ENCODE measurements around the gene AMMECR1.
"Not testable (repeated sequence)": the region's sequence is repeated elsewhere in the genome, so short reads cannot be mapped to it uniquely, and the experiment has no call there.

AMMECR1 gene

GRCh38 chrX:110159865-110160264 is 158.0 kb downstream of the AMMECR1 start:
- H3K27ac Mint-ChIP-seq, result no peak overlapping the region
- H3K36me3 Mint-ChIP-seq, result no peaks in the 10 kb centered on the region
- H3K27me3 Mint-ChIP-seq, result no peaks in the 10 kb centered on the region
- no peaks in the 10 kb centered on the region for H3K9me3 Mint-ChIP-seq
- H3K4me1 Mint-ChIP-seq, result peaks cover 7% of the 10 kb centered on the region
- no peak overlapping the region for H3K4me3 Mint-ChIP-seq

- no peaks in the 10 kb centered on the region for H3K9me3 Mint-ChIP-seq
- no peak overlapping the region for H3K4me3 Mint-ChIP-seq
- peaks cover 7% of the 10 kb centered on the region for H3K4me1 Mint-ChIP-seq
- no peaks in the 10 kb centered on the region for H3K27me3 Mint-ChIP-seq
- peak overlapping the region; percentile 1 for H3K27ac Mint-ChIP-seq
- H3K36me3 Mint-ChIP-seq, result no peaks in the 10 kb centered on the region
These were observed 158.7 kb downstream of the AMMECR1 start for GRCh38 chrX:110159235-110159634.

- H3K9me3 Mint-ChIP-seq, result no peaks in the 10 kb centered on the region
- H3K4me1 Mint-ChIP-seq, result peaks cover 7% of the 10 kb centered on the region
- no peak overlapping the region for H3K27ac Mint-ChIP-seq
- H3K36me3 Mint-ChIP-seq, result no peaks in the 10 kb centered on the region
- H3K4me3 Mint-ChIP-seq, result no peak overlapping the region
- no peaks in the 10 kb centered on the region for H3K27me3 Mint-ChIP-seq
These were observed 160.4 kb downstream of the AMMECR1 start for GRCh38 chrX:110157444-110157843.

GRCh38 chrX:110156167-110156754 is 161.6 kb downstream of the AMMECR1 start:
- Mint-ChIP-seq H3K4me3 (no peak overlapping the region), H3K9me3 (no peaks in the 10 kb centered on the region), H3K4me1 (peaks cover 7% of the 10 kb centered on the region), H3K27ac (no peak overlapping the region), H3K27me3 (no peaks in the 10 kb centered on the region), H3K36me3 (no peaks in the 10 kb centered on the region)

- no peaks in the 10 kb centered on the region for H3K36me3 Mint-ChIP-seq
These were observed 162.1 kb downstream of the AMMECR1 start for GRCh38 chrX:110155759-110156158.

GRCh38 chrX:110154328-110154727 is 163.6 kb downstream of the AMMECR1 start:
- not testable (repeated sequence) for H3K9me3 Mint-ChIP-seq, H3K36me3 Mint-ChIP-seq, H3K27me3 Mint-ChIP-seq, H3K4me1 Mint-ChIP-seq, H3K4me3 Mint-ChIP-seq, H3K27ac Mint-ChIP-seq

More at GRCh38 chrX:110155759-110156158, 162.1 kb downstream of the AMMECR1 start:
- no peaks in the 10 kb centered on the region for H3K27me3 Mint-ChIP-seq
- H3K9me3 Mint-ChIP-seq, result no peaks in the 10 kb centered on the region
- peaks cover 7% of the 10 kb centered on the region for H3K4me1 Mint-ChIP-seq
- no peak overlapping the region for H3K27ac Mint-ChIP-seq
- no peak overlapping the region for H3K4me3 Mint-ChIP-seq

- no peak overlapping the region for H3K4me3 Mint-ChIP-seq
These were observed 164.0 kb downstream of the AMMECR1 start for GRCh38 chrX:110153896-110154295.

GRCh38 chrX:110153244-110153643 is 164.6 kb downstream of the AMMECR1 start:
- no peak overlapping the region for H3K27ac Mint-ChIP-seq
- H3K36me3 Mint-ChIP-seq, result peaks cover 2% of the 10 kb centered on the region
- H3K27me3 Mint-ChIP-seq, result no peaks in the 10 kb centered on the region
- H3K9me3 Mint-ChIP-seq, result no peaks in the 10 kb centered on the region
- no peak overlapping the region for H3K4me3 Mint-ChIP-seq
- no peaks in the 10 kb centered on the region for H3K4me1 Mint-ChIP-seq

More at GRCh38 chrX:110153896-110154295, 164.0 kb downstream of the AMMECR1 start:
- H3K36me3 Mint-ChIP-seq, result no peaks in the 10 kb centered on the region
- no peaks in the 10 kb centered on the region for H3K27me3 Mint-ChIP-seq
- no peak overlapping the region for H3K27ac Mint-ChIP-seq
- peaks cover 1% of the 10 kb centered on the region for H3K4me1 Mint-ChIP-seq
- no peaks in the 10 kb centered on the region for H3K9me3 Mint-ChIP-seq

GRCh38 chrX:110146521-110146920 is 171.4 kb downstream of the AMMECR1 start:
- no peak overlapping the region for H3K27ac Mint-ChIP-seq
- H3K36me3 Mint-ChIP-seq, result peaks cover 5% of the 10 kb centered on the region
- H3K4me3 Mint-ChIP-seq, result no peak overlapping the region
- H3K9me3 Mint-ChIP-seq, result no peaks in the 10 kb centered on the region
- peaks cover 4% of the 10 kb centered on the region for H3K4me1 Mint-ChIP-seq
- no peaks in the 10 kb centered on the region for H3K27me3 Mint-ChIP-seq

- Mint-ChIP-seq H3K27ac (no peak overlapping the region), H3K36me3 (peaks cover 5% of the 10 kb centered on the region), H3K27me3 (no peaks in the 10 kb centered on the region)
These were observed 172.0 kb downstream of the AMMECR1 start for GRCh38 chrX:110145854-110146253.

GRCh38 chrX:110145311-110145710 is 172.6 kb downstream of the AMMECR1 start:
- Mint-ChIP-seq H3K4me3 (no peak overlapping the region), H3K36me3 (peaks cover 5% of the 10 kb centered on the region), H3K9me3 (no peaks in the 10 kb centered on the region), H3K4me1 (peaks cover 4% of the 10 kb centered on the region), H3K27me3 (no peaks in the 10 kb centered on the region), H3K27ac (no peak overlapping the region)

More at GRCh38 chrX:110145854-110146253, 172.0 kb downstream of the AMMECR1 start:
- Mint-ChIP-seq H3K9me3 (no peaks in the 10 kb centered on the region), H3K4me1 (peaks cover 4% of the 10 kb centered on the region), H3K4me3 (no peak overlapping the region)
